ENCODE data around the gene MEGF8.

MEGF8 gene

GRCh38 chr19:42325308-42325895 is at the start of gene MEGF8:
MEGF8 (plus strand) TSS chr19:42325635; CDS start chr19:42326244, 609 bp downstream.
- DNase-seq = peak; percentile 98

GRCh38 chr19:42276284-42276683 is 49.2 kb upstream of the MEGF8 start:
- no peak for DNase-seq

GRCh38 chr19:42276821-42277220 is 48.6 kb upstream of the MEGF8 start:
- no peak for DNase-seq

GRCh38 chr19:42277821-42278451 is 47.5 kb upstream of the MEGF8 start:
- no peak for DNase-seq

- no peak for DNase-seq
Observed at GRCh38 chr19:42278452-42279154, 46.8 kb upstream of the MEGF8 start.

GRCh38 chr19:42279155-42279901 is 46.1 kb upstream of the MEGF8 start:
- no peak for DNase-seq

- peak; percentile 92 for DNase-seq
Observed at GRCh38 chr19:42279902-42280814, 45.3 kb upstream of the MEGF8 start.

- no peak for DNase-seq
Observed at GRCh38 chr19:42280815-42281145, 44.7 kb upstream of the MEGF8 start.

GRCh38 chr19:42281146-42281826 is 44.1 kb upstream of the MEGF8 start:
- DNase-seq = no peak

GRCh38 chr19:42281827-42282762 is 43.3 kb upstream of the MEGF8 start:
- no peak for DNase-seq

- no peak for DNase-seq
Observed at GRCh38 chr19:42282819-42283187, 42.6 kb upstream of the MEGF8 start.

GRCh38 chr19:42283188-42284065 is 42.0 kb upstream of the MEGF8 start:
- peak; percentile 96 for DNase-seq

GRCh38 chr19:42284066-42284501 is 41.4 kb upstream of the MEGF8 start:
- no peak for DNase-seq

- peak; percentile 72 for DNase-seq
Observed at GRCh38 chr19:42284591-42285341, 40.7 kb upstream of the MEGF8 start.

- DNase-seq = no peak
Observed at GRCh38 chr19:42285541-42285941, 39.9 kb upstream of the MEGF8 start.

GRCh38 chr19:42285988-42286348 is 39.5 kb upstream of the MEGF8 start:
- DNase-seq = no peak

GRCh38 chr19:42286349-42287016 is 39.0 kb upstream of the MEGF8 start:
- DNase-seq = no peak

All from activated CD8-positive, alpha-beta memory T cell treated with anti-CD3 and anti-CD28 coated beads for 24 hours (primary cell).